Measurements from ENCODE around the gene TMC6. TPM values are rescaled to one million over a fixed set of nuclear protein-coding genes. Genes with fewer than 3 reads are reported as not detected.

The TMC6 gene
- total and polyA plus RNA-seq, 12 donors: 22.8 to 109 (median 69.1) TPM

DNA sequence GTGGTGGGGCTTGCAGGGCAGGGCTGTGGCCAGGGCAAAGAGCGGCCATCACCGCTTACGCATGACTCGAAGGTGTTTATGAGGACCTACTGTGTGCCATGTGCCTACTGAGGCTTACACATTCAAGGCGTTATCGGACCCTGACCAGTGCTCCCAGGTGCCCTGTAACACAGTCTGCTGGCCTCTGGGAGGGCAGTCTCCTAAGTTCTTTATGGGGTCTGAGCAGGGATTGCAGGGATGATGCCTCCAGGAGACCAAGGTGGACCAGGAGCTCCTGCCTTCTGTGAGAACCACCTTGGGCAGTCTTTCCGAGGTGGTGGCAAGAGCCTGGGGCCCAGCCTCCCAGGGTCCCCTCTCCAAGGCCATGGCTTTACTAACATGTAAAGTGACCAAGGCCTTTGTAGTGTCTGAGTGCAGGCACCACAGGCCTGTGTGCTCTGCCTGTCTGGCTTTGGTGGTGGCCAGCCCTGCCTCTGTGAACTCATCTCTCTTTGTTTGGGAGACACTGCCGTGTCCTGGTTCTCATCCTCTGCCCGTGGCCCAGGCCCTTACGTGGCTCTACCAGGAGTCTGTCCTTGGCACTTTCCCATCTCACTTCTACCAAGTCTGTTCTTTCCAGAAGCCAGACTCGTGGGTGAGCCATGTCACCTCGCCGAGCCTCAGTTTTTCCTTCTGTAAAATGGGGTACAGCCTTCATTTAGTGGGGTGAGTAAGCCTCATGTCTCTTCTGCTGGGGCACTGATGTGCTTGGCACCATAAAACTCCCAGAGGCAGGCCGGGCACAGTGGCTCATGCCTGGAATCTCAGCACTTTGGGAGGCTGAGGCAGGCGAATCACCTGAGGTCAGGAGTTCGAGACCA, 36.4 kb upstream of the TMC6 start:
- WGBS, 2 donors: 91 to 96% methylated on average over 16 of the region's 16 CpGs
- Histone ChIP-seq H3K27ac (no peak overlapping the region), H3K4me1 (peaks cover 3 to 17% (median 11%) of the 10 kb centered on the region in 9 donors), H3K9me3 (no peaks in the 10 kb centered on the region), H3K36me3 (no peaks in the 10 kb centered on the region), H3K27me3 (no peaks in the 10 kb centered on the region), H3K4me3 (no peak overlapping the region)
- no peak for ATAC-seq
- intact Hi-C loops (cut with DNase I): no loop called here
- TF ChIP-seq, protein P1, sequence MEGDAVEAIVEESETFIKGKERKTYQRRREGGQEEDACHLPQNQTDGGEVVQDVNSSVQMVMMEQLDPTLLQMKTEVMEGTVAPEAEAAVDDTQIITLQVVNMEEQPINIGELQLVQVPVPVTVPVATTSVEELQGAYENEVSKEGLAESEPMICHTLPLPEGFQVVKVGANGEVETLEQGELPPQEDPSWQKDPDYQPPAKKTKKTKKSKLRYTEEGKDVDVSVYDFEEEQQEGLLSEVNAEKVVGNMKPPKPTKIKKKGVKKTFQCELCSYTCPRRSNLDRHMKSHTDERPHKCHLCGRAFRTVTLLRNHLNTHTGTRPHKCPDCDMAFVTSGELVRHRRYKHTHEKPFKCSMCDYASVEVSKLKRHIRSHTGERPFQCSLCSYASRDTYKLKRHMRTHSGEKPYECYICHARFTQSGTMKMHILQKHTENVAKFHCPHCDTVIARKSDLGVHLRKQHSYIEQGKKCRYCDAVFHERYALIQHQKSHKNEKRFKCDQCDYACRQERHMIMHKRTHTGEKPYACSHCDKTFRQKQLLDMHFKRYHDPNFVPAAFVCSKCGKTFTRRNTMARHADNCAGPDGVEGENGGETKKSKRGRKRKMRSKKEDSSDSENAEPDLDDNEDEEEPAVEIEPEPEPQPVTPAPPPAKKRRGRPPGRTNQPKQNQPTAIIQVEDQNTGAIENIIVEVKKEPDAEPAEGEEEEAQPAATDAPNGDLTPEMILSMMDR (IDR thresholded peaks at IDR 0.05): no peak
- no peak for DNase-seq

DNA sequence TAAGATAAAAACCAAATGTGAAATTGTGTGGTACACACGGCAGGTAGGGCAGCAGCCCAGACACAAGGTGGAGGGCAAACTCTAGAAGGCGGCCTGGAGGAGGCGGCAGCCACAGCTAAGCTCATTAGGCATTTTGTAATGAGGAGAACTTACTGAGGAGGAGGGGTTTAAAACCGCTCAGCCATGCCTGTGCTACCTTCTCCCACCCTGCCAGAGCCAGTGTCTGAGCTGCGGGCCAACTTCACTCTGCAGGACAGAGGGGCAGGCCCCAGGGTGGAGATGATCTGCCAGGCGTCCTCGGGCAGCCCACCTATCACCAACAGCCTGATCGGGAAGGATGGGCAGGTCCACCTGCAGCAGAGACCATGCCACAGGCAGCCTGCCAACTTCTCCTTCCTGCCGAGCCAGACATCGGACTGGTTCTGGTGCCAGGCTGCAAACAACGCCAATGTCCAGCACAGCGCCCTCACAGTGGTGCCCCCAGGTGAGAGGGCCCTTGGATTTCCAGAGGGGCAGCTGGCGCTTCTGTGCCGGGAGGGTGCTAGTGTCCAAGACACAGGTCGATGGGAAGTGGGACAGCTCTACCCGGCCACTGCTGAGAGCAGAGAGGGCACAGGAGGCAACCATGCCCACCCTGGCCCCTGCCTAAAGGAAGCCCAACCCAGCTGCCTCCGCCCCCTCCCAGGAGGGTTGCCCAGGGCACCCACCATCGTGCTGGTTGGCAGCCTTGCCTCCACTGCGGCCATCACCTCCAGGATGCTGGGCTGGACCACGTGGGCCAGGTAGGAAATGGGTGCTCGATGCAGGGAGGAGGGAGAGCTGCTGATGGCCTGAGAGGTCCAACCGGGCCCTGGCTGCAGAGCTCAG, 35.6 kb upstream of the TMC6 start:
- Histone ChIP-seq H3K4me1 (peaks cover 0 to 11% (median 5%) of the 10 kb centered on the region in 9 donors), H3K27me3 (no peaks in the 10 kb centered on the region), H3K36me3 (no peaks in the 10 kb centered on the region), H3K9me3 (no peaks in the 10 kb centered on the region), H3K4me3 (no peak overlapping the region), H3K27ac (no peak overlapping the region)
- TF ChIP-seq, protein P1 (IDR thresholded peaks at IDR 0.05): no peak
- DNase-seq: no peak
- intact Hi-C loops (cut with DNase I): no loop called here
- 76% methylated on average over 22 of the region's 22 CpGs for WGBS, 2 donors
- no peak for ATAC-seq

DNA sequence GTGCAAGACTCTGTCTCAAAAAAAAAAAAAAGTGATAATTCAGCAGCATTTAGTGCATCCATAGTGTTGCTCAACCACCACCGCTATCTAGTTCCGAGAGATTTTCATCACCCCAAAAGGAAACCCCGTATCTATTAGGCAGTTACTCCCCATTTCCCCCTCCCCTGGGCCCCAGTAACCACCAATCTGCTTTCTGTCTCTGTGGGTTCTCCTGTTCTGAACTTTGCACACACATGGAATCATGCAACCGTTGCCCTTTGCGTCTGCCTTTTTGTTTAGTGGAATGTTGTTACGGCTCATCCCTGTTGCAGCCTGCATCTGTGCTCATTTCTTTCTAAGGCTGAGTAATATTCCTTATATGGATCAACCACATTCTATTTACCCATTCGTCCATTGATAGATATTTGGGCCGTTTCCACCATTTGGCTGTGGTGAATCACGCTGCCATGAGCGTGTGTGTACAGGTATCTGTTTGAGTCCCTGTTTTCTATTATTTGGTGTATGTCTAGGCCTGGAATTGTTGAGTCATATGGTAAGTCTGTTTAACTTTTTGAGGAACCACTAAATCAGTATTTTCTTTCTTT, 31.1 kb upstream of the TMC6 start:
- Histone ChIP-seq H3K4me3 (no peak overlapping the region), H3K27ac (no peak overlapping the region), H3K27me3 (no peaks in the 10 kb centered on the region), H3K9me3 (no peaks in the 10 kb centered on the region), H3K36me3 (no peaks in the 10 kb centered on the region), H3K4me1 (peaks cover 0 to 24% (median 0%) of the 10 kb centered on the region in 9 donors)
- WGBS, 2 donors: 83 to 85% methylated on average over 10 of the region's 10 CpGs
- DNase-seq: no peak
- intact Hi-C loops (cut with DNase I): no loop called here
- no peak for ATAC-seq
- TF ChIP-seq, protein P1 (IDR thresholded peaks at IDR 0.05): no peak
